Ascending aorta (tissue), 2 donors: Measurements from ENCODE around the gene CFAP54. TPM values are rescaled to one million over a fixed set of nuclear protein-coding genes. Genes with fewer than 3 reads are reported as not detected.

Source experiments
- DNase-seq, 2 donors: peaks; one replicate each; pipeline ENCODE4 v3.0.0-alpha.2; 2019; ENCODE audit warnings: low spot score in 2 of 2
- H3K27ac ChIP-seq, 2 donors: fragments of 200-600 bp; sonication (generic); one replicate each; pipeline ENCODE4 v1.5.1; 2016 to 2017; ENCODE audit warnings: mild to moderate bottlenecking in 1 of 2
- H3K27me3 ChIP-seq: fragments of 200-600 bp; sonication (generic); one replicate; pipeline ENCODE4 v1.5.1; 2017
- H3K36me3 ChIP-seq, 2 donors: fragments of 200-600 bp; sonication (generic); one replicate each; pipeline ENCODE4 v1.5.1; 2016
- H3K4me1 ChIP-seq, 2 donors: fragments of 200-600 bp; sonication (generic); one replicate each; pipeline ENCODE4 v1.5.1; 2016 to 2017; ENCODE audit warnings: mild to moderate bottlenecking in 1 of 2
- H3K4me3 ChIP-seq, 2 donors: fragments of 200-600 bp; sonication (generic); one replicate each; pipeline ENCODE4 v1.5.1; 2016 to 2017; ENCODE audit warnings: mild to moderate bottlenecking in 1 of 2
- H3K9me3 ChIP-seq, 2 donors: fragments of 200-600 bp; sonication (generic); one replicate each; pipeline ENCODE4 v1.5.1; 2016
- CTCF ChIP-seq, 3 experiments: fragments of 200-600 bp in 2 of 3; fragments of 450-650 bp in 1 of 3; sonication (generic) in 2 of 3; IDR thresholded peaks; one replicate each; pipeline ENCODE4 v1.5.1; 2016 to 2019; ENCODE audit warnings: antibody characterized with exemption in 3 of 3, mild to moderate bottlenecking in 1 of 3, moderate library complexity in 1 of 3
- intact Hi-C: fragments of 100-400 bp; cut with DNase I; formaldehyde crosslinking; loops from one replicate; pipeline ENCODE4 v1.15.1; 2023
- total RNA-seq: library from RNA; depleted of rRNA; stranded (reverse); fragments of >200 nt; gene quantifications from one replicate; pipeline ENCODE4 v1.1.0, GENCODE V29; 2016

The CFAP54 gene
- total RNA-seq, 1 donor from 2014 or later: not detected

GRCh38 chr12:96701856-96702255 is 212.5 kb downstream of the CFAP54 start:
- H3K27ac ChIP-seq: no peak overlapping the region
- no peaks in the 10 kb centered on the region for H3K9me3 ChIP-seq
- no peak for TF ChIP-seq CTCF (IDR thresholded peaks at IDR 0.05)
- no peaks in the 10 kb centered on the region for H3K27me3 ChIP-seq
- no peak overlapping the region for H3K4me3 ChIP-seq
- intact Hi-C loops: no loop called here
- H3K4me1 ChIP-seq: no peaks in the 10 kb centered on the region
- DNase-seq: no peak
- H3K36me3 ChIP-seq: no peaks in the 10 kb centered on the region

- Histone ChIP-seq H3K27me3 (no peaks in the 10 kb centered on the region), H3K4me1 (no peaks in the 10 kb centered on the region), H3K9me3 (no peaks in the 10 kb centered on the region), H3K27ac (no peak overlapping the region), H3K36me3 (no peaks in the 10 kb centered on the region), H3K4me3 (no peak overlapping the region)
- no peak for TF ChIP-seq CTCF (IDR thresholded peaks at IDR 0.05)
- intact Hi-C loops: no loop called here
- DNase-seq: no peak
These were observed 220.9 kb downstream of the CFAP54 start for GRCh38 chr12:96710127-96710745.

- H3K27me3 ChIP-seq: no peaks in the 10 kb centered on the region
- H3K9me3 ChIP-seq: no peaks in the 10 kb centered on the region
- no peaks in the 10 kb centered on the region for H3K36me3 ChIP-seq
- no peak overlapping the region for H3K27ac ChIP-seq
- no peak for DNase-seq
- TF ChIP-seq CTCF (IDR thresholded peaks at IDR 0.05): no peak
- H3K4me3 ChIP-seq: no peak overlapping the region
- intact Hi-C loops: no loop called here
- H3K4me1 ChIP-seq: no peaks in the 10 kb centered on the region
These were observed 222.0 kb downstream of the CFAP54 start for GRCh38 chr12:96711364-96711763.

GRCh38 chr12:96714199-96714598 is 224.8 kb downstream of the CFAP54 start:
- DNase-seq: no peak
- TF ChIP-seq CTCF (IDR thresholded peaks at IDR 0.05): no peak
- Histone ChIP-seq H3K4me1 (no peaks in the 10 kb centered on the region), H3K27ac (no peak overlapping the region), H3K36me3 (no peaks in the 10 kb centered on the region), H3K4me3 (no peak overlapping the region), H3K9me3 (no peaks in the 10 kb centered on the region), H3K27me3 (no peaks in the 10 kb centered on the region)
- intact Hi-C loops: no loop called here

GRCh38 chr12:96719660-96720362 is 230.4 kb downstream of the CFAP54 start:
- Histone ChIP-seq H3K36me3 (no peaks in the 10 kb centered on the region), H3K27ac (no peak overlapping the region), H3K4me1 (no peaks in the 10 kb centered on the region), H3K4me3 (peak overlapping the region; percentile 33 to 47), H3K9me3 (no peaks in the 10 kb centered on the region), H3K27me3 (no peaks in the 10 kb centered on the region)
- intact Hi-C loops: no loop called here
- no peak for TF ChIP-seq CTCF (IDR thresholded peaks at IDR 0.05)
- DNase-seq: no peak
